HCT116 (cell line): Measurements from ENCODE around the gene CAPN13. TPM values are rescaled to one million over a fixed set of nuclear protein-coding genes. Genes with fewer than 3 reads are reported as not detected.

Experiments used
- ATAC-seq: fragments of 200-7000 bp; cut with Tn5 transposase; 2 replicates; pipeline ENCODE4 v1.9.1; 2020; ENCODE audit warnings: mild to moderate bottlenecking, moderate library complexity
- BruUV-seq: library from RNA; stranded (reverse); fragments of 400-500 nt; replicated peaks from 2 replicates; lab custom pipeline; 2021; lab: Mats Ljungman, UMichigan
- CTCF ChIA-PET: fragments of 300-600 bp; sonication (Branson Sonifier 250); formaldehyde crosslinking; loops from one replicate; lab custom pipeline; 2021; ENCODE audit warnings: antibody characterized with exemption; lab: Charles Lee
- POLR2A ChIA-PET: fragments of 300-600, 350-600 bp; sonication (Branson Sonifier 250); formaldehyde crosslinking; loops from one replicate; lab custom pipeline; 2021; ENCODE audit warnings: antibody characterized with exemption; lab: Charles Lee
- RAD21 ChIA-PET, 2 experiments: fragments of 300-600 bp; sonication (Branson Sonifier 250); formaldehyde crosslinking; loops; one replicate each; lab custom pipeline; 2023; ENCODE audit warnings: low total read pairs in 2 of 2; ENCODE audit not compliant: uncharacterized antibody in 2 of 2, unreplicated experiment in 2 of 2, low non-redundant PET in 1 of 2; lab: Charles Lee
- DNase-seq: peaks from one replicate; pipeline ENCODE4 v3.0.0-alpha.2; 2010; ENCODE audit warnings: low read depth, low spot score
- H2AFZ ChIP-seq: fragments of 200-600 bp; shearing (Covaris generic), sonication (generic); 2 replicates; pipeline ENCODE4 v1.6.1; 2017; ENCODE audit warnings: low read depth, mixed run types, mixed read lengths, antibody characterized with exemption, low read length; ENCODE audit not compliant: poor library complexity, severe bottlenecking
- H3K27ac ChIP-seq: 2 replicates; pipeline ENCODE4 v1.5.1; 2012; ENCODE audit warnings: low read depth, low read length
- H3K27me3 ChIP-seq: fragments of 200-600 bp; sonication (generic); 2 replicates; pipeline ENCODE4 v1.6.1; 2016; ENCODE audit warnings: mixed run types, low read length, mixed read lengths; ENCODE audit not compliant: insufficient read depth
- H3K36me3 ChIP-seq, 2 experiments: fragments of 200-500 bp in 1 of 2; fragments of 200-600 bp in 1 of 2; sonication (Bioruptor generic) in 1 of 2; sonication (generic) in 1 of 2; 2 replicates each; pipeline versions ENCODE4 v1.5.1 to v1.6.1; 2014 to 2016; ENCODE audit warnings: low read length in 2 of 2, inconsistent platforms in 1 of 2, mixed read lengths in 1 of 2, mixed run types in 1 of 2; ENCODE audit not compliant: insufficient read depth in 2 of 2, control insufficient read depth in 1 of 2
- H3K4me1 ChIP-seq, 2 experiments: fragments of 200-600 bp in 1 of 2; sonication (generic) in 1 of 2; 2 replicates each; pipeline versions ENCODE4 v1.5.1 to v1.6.1; 2012 to 2017; ENCODE audit warnings: low read length in 2 of 2, inconsistent platforms in 1 of 2, mild to moderate bottlenecking in 1 of 2, mixed read lengths in 1 of 2, mixed run types in 1 of 2, moderate library complexity in 1 of 2; ENCODE audit not compliant: insufficient read depth in 2 of 2, control insufficient read depth in 1 of 2
- H3K4me2 ChIP-seq: fragments of 200-600 bp; sonication (generic); 2 replicates; pipeline ENCODE4 v1.6.1; 2017; ENCODE audit warnings: mixed run types, low read length, mixed read lengths
- H3K4me3 ChIP-seq, 2 experiments: fragments of 200-600 bp in 1 of 2; sonication (generic) in 1 of 2; replicated peaks in 1 of 2; 2 replicates each; pipeline ENCODE4 v1.5.1; 2011 to 2016; ENCODE audit warnings: low read length in 2 of 2, control low read depth in 1 of 2, low read depth in 1 of 2, mild to moderate bottlenecking in 1 of 2, mixed read lengths in 1 of 2, mixed run types in 1 of 2
- H3K79me2 ChIP-seq: fragments of 200-600 bp; sonication (generic); 2 replicates; pipeline ENCODE4 v1.6.1; 2017; ENCODE audit warnings: mild to moderate bottlenecking, mixed run types, low read length, moderate library complexity, mixed read lengths; ENCODE audit not compliant: insufficient read depth
- H3K9ac ChIP-seq: fragments of 200-600 bp; sonication (generic); 2 replicates; pipeline ENCODE4 v1.6.1; 2016; ENCODE audit warnings: low read length, mixed read lengths
- H3K9me2 ChIP-seq: fragments of 200-600 bp; sonication (generic), shearing (Covaris generic); 2 replicates; pipeline ENCODE4 v1.6.1; 2017; ENCODE audit warnings: mixed run types, mild to moderate bottlenecking, moderate library complexity; ENCODE audit not compliant: insufficient read depth
- H3K9me3 ChIP-seq, 2 experiments: fragments of 200-500 bp in 1 of 2; fragments of 200-600 bp in 1 of 2; sonication (Bioruptor generic) in 1 of 2; sonication (generic) in 1 of 2; 2 replicates each; pipeline ENCODE4 v1.6.1; 2014 to 2017; ENCODE audit warnings: low read length in 2 of 2, mixed read lengths in 2 of 2, inconsistent platforms in 1 of 2, low read depth in 1 of 2, mild to moderate bottlenecking in 1 of 2, mixed run types in 1 of 2, moderate library complexity in 1 of 2; ENCODE audit not compliant: control insufficient read depth in 1 of 2, insufficient read depth in 1 of 2
- H4K20me1 ChIP-seq: fragments of 200-600 bp; sonication (generic), shearing (Covaris generic); 2 replicates; pipeline ENCODE4 v1.6.1; 2017; ENCODE audit warnings: mixed run types, mild to moderate bottlenecking, moderate library complexity; ENCODE audit not compliant: insufficient read depth
- CBX3 ChIP-seq: IDR thresholded peaks from 2 replicates; pipeline ENCODE4 v1.6.1; 2012; ENCODE audit warnings: low read depth
- CEBPB ChIP-seq: IDR thresholded peaks from 2 replicates; pipeline ENCODE4 v1.6.1; 2012; ENCODE audit warnings: low read depth
- EGR1 ChIP-seq: IDR thresholded peaks from 2 replicates; pipeline ENCODE4 v1.6.1; 2012; ENCODE audit warnings: low read depth
- ELF1 ChIP-seq: IDR thresholded peaks from 2 replicates; pipeline ENCODE4 v1.6.1; 2012; ENCODE audit warnings: low read depth, borderline replicate concordance
- EZH2phosphoT487 ChIP-seq: fragments of 200-600 bp; IDR thresholded peaks from 2 replicates; pipeline ENCODE4 v1.6.1; 2018; ENCODE audit warnings: antibody characterized with exemption, borderline replicate concordance
- JUND ChIP-seq: IDR thresholded peaks from 2 replicates; pipeline ENCODE4 v1.6.1; 2012
- POLR2A ChIP-seq: IDR thresholded peaks from 2 replicates; pipeline ENCODE4 v1.7.0; 2011; ENCODE audit warnings: borderline replicate concordance; ENCODE audit not compliant: insufficient read depth, insufficient read length; ENCODE audit errors: extremely low read depth
- SIN3A ChIP-seq: IDR thresholded peaks from 2 replicates; pipeline ENCODE4 v1.6.1; 2012; ENCODE audit warnings: low read depth
- ZFX ChIP-seq: fragments of 450-650 bp; IDR thresholded peaks from 2 replicates; pipeline ENCODE4 v1.6.1; 2017
- intact Hi-C: fragments of 100-400 bp; cut with micrococcal nuclease; formaldehyde crosslinking; loops from 2 replicates; pipeline ENCODE4 v1.10.0; 2022
- total RNA-seq: library from RNA; stranded (reverse); gene quantifications from one replicate; pipeline ENCODE4 v1.2.1, GENCODE V29; 2021; ENCODE audit not compliant: unreplicated experiment
- TF ChIP-seq, protein P1 (sequence below): IDR thresholded peaks from 2 replicates; pipeline ENCODE4 v1.6.1; 2011; ENCODE audit warnings: mild to moderate bottlenecking, low read length, moderate library complexity; ENCODE audit not compliant: insufficient replicate concordance; ENCODE audit errors: extremely low read depth
- TF ChIP-seq, protein P2 (sequence below): IDR thresholded peaks from 2 replicates; pipeline ENCODE4 v1.6.1; 2012; ENCODE audit warnings: low read depth

Gene CAPN13
- total RNA-seq, 1 experiment from 2014 or later, result 0.25 TPM

DNA sequence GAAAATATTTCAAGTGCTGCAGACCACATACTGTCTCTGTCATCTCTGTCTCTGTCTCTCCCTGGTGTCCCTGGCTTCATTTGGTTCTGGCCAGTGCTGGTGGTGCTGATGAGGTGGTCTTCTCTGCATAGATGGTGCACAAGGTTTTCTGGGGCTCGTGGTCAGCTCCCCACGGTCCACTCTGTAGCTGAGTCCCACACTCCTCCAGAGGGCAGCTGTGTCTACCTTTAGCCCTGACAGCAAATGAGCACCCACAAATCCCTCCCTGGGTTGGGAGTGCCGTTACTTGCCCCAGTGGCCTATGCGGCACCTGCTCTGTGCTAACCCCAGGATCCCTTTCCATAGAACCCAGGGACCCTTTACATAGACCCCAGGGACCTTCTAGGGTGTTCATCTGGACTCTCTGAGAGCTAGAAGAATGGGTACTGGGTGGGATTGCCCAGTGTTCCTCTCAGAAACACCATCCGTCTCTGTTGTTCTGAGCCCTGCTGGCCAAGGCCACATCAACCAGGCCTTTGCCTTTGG is 129.3 kb downstream of the CAPN13 start:
- no peak overlapping the region for H3K4me3 ChIP-seq
- CTCF ChIA-PET, result no interaction called here

More for the DNA sequence above, 129.3 kb downstream of the CAPN13 start:
- Histone ChIP-seq H3K27ac (no peak overlapping the region), H3K4me1 (no peaks in the 10 kb centered on the region), H3K9ac (no peak overlapping the region), H4K20me1 (no peaks in the 10 kb centered on the region), H3K4me2 (no peak overlapping the region), H3K9me3 (no peaks in the 10 kb centered on the region), H3K9me2 (no peaks in the 10 kb centered on the region), H2AFZ (no peak overlapping the region), H3K36me3 (no peaks in the 10 kb centered on the region), H3K27me3 (no peaks in the 10 kb centered on the region), H3K79me2 (no peaks in the 10 kb centered on the region)
- BruUV-seq, result no TSS peak
- POLR2A ChIA-PET, result no interaction called here
- DNase-seq, result no peak
- intact Hi-C loops, result no loop called here
- RAD21 ChIA-PET, result no interaction called here
- no peak for TF ChIP-seq ELF1
- no peak for TF ChIP-seq JUND
- no peak for TF ChIP-seq CEBPB
- no peak for TF ChIP-seq ZFX
- TF ChIP-seq SIN3A, result no peak
- TF ChIP-seq, protein P1, sequence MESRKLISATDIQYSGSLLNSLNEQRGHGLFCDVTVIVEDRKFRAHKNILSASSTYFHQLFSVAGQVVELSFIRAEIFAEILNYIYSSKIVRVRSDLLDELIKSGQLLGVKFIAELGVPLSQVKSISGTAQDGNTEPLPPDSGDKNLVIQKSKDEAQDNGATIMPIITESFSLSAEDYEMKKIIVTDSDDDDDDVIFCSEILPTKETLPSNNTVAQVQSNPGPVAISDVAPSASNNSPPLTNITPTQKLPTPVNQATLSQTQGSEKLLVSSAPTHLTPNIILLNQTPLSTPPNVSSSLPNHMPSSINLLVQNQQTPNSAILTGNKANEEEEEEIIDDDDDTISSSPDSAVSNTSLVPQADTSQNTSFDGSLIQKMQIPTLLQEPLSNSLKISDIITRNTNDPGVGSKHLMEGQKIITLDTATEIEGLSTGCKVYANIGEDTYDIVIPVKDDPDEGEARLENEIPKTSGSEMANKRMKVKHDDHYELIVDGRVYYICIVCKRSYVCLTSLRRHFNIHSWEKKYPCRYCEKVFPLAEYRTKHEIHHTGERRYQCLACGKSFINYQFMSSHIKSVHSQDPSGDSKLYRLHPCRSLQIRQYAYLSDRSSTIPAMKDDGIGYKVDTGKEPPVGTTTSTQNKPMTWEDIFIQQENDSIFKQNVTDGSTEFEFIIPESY, result no peak
- no peak for TF ChIP-seq EGR1
- no peak for TF ChIP-seq POLR2A
- TF ChIP-seq EZH2phosphoT487, result no peak
- TF ChIP-seq, protein P2, sequence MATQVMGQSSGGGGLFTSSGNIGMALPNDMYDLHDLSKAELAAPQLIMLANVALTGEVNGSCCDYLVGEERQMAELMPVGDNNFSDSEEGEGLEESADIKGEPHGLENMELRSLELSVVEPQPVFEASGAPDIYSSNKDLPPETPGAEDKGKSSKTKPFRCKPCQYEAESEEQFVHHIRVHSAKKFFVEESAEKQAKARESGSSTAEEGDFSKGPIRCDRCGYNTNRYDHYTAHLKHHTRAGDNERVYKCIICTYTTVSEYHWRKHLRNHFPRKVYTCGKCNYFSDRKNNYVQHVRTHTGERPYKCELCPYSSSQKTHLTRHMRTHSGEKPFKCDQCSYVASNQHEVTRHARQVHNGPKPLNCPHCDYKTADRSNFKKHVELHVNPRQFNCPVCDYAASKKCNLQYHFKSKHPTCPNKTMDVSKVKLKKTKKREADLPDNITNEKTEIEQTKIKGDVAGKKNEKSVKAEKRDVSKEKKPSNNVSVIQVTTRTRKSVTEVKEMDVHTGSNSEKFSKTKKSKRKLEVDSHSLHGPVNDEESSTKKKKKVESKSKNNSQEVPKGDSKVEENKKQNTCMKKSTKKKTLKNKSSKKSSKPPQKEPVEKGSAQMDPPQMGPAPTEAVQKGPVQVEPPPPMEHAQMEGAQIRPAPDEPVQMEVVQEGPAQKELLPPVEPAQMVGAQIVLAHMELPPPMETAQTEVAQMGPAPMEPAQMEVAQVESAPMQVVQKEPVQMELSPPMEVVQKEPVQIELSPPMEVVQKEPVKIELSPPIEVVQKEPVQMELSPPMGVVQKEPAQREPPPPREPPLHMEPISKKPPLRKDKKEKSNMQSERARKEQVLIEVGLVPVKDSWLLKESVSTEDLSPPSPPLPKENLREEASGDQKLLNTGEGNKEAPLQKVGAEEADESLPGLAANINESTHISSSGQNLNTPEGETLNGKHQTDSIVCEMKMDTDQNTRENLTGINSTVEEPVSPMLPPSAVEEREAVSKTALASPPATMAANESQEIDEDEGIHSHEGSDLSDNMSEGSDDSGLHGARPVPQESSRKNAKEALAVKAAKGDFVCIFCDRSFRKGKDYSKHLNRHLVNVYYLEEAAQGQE, result no peak
- no peak for TF ChIP-seq CBX3
- ATAC-seq, result no peak
